ENCODE data around the gene SLC14A1. TPM values are rescaled to one million over a fixed set of nuclear protein-coding genes. Genes with fewer than 3 reads are reported as not detected.
"Not testable (repeated sequence)": the region's sequence is repeated elsewhere in the genome, so short reads cannot be mapped to it uniquely, and the experiment has no call there.

SLC14A1 gene
- total RNA-seq, 1 donor, result 2.5 TPM

- Histone ChIP-seq H3K27me3 (ENCODE audit: insufficient read depth, low read length) (no peaks in the 10 kb centered on the region), H3K4me1 (ENCODE audit: insufficient read depth, low read length) (no peaks in the 10 kb centered on the region), H3K9me3 (ENCODE audit: low read depth, low read length) (no peaks in the 10 kb centered on the region), H3K4me3 (ENCODE audit: low read length) (no peak overlapping the region)
These were observed 10.5 kb downstream of the SLC14A1 start for GRCh38 chr18:45734505-45734904.

- H3K9me3 ChIP-seq (ENCODE audit: low read depth, low read length), result no peaks in the 10 kb centered on the region
- no peak overlapping the region for H3K4me3 ChIP-seq (ENCODE audit: low read length)
- no peaks in the 10 kb centered on the region for H3K27me3 ChIP-seq (ENCODE audit: insufficient read depth, low read length)
- no peaks in the 10 kb centered on the region for H3K4me1 ChIP-seq (ENCODE audit: insufficient read depth, low read length)
These were observed 11.0 kb downstream of the SLC14A1 start for GRCh38 chr18:45734944-45735343.

- Histone ChIP-seq H3K9me3 (ENCODE audit: low read depth, low read length) (no peaks in the 10 kb centered on the region), H3K4me3 (ENCODE audit: low read length) (no peak overlapping the region), H3K4me1 (ENCODE audit: insufficient read depth, low read length) (no peaks in the 10 kb centered on the region), H3K27me3 (ENCODE audit: insufficient read depth, low read length) (no peaks in the 10 kb centered on the region)
These were observed 14.7 kb downstream of the SLC14A1 start for GRCh38 chr18:45738660-45739059.

GRCh38 chr18:45739268-45739667, 15.3 kb downstream of the SLC14A1 start:
- no peaks in the 10 kb centered on the region for H3K27me3 ChIP-seq (ENCODE audit: insufficient read depth, low read length)
- no peaks in the 10 kb centered on the region for H3K4me1 ChIP-seq (ENCODE audit: insufficient read depth, low read length)
- no peak overlapping the region for H3K4me3 ChIP-seq (ENCODE audit: low read length)
- no peaks in the 10 kb centered on the region for H3K9me3 ChIP-seq (ENCODE audit: low read depth, low read length)

- Histone ChIP-seq H3K4me1 (ENCODE audit: insufficient read depth, low read length) (no peaks in the 10 kb centered on the region), H3K4me3 (ENCODE audit: low read length) (no peak overlapping the region), H3K9me3 (ENCODE audit: low read depth, low read length) (no peaks in the 10 kb centered on the region), H3K27me3 (ENCODE audit: insufficient read depth, low read length) (no peaks in the 10 kb centered on the region)
These were observed 15.9 kb downstream of the SLC14A1 start for GRCh38 chr18:45739848-45740247.

- H3K27me3 ChIP-seq (ENCODE audit: insufficient read depth, low read length), result no peaks in the 10 kb centered on the region
- H3K4me1 ChIP-seq (ENCODE audit: insufficient read depth, low read length), result no peaks in the 10 kb centered on the region
- H3K9me3 ChIP-seq (ENCODE audit: low read depth, low read length), result no peaks in the 10 kb centered on the region
- H3K4me3 ChIP-seq (ENCODE audit: low read length), result no peak overlapping the region
These were observed 17.1 kb downstream of the SLC14A1 start for GRCh38 chr18:45741056-45741455.

- no peaks in the 10 kb centered on the region for H3K9me3 ChIP-seq (ENCODE audit: low read depth, low read length)
- no peak overlapping the region for H3K4me3 ChIP-seq (ENCODE audit: low read length)
- H3K27me3 ChIP-seq (ENCODE audit: insufficient read depth, low read length), result no peaks in the 10 kb centered on the region
- H3K4me1 ChIP-seq (ENCODE audit: insufficient read depth, low read length), result no peaks in the 10 kb centered on the region
These were observed 22.0 kb downstream of the SLC14A1 start for GRCh38 chr18:45745817-45746461.

GRCh38 chr18:45748501-45748900, 24.5 kb downstream of the SLC14A1 start:
- H3K27me3 ChIP-seq (ENCODE audit: insufficient read depth, low read length), result no peaks in the 10 kb centered on the region
- no peaks in the 10 kb centered on the region for H3K9me3 ChIP-seq (ENCODE audit: low read depth, low read length)
- peaks cover 4% of the 10 kb centered on the region for H3K4me1 ChIP-seq (ENCODE audit: insufficient read depth, low read length)
- H3K4me3 ChIP-seq (ENCODE audit: low read length), result no peak overlapping the region

- Histone ChIP-seq H3K4me3 (ENCODE audit: low read length) (no peak overlapping the region), H3K9me3 (ENCODE audit: low read depth, low read length) (no peaks in the 10 kb centered on the region), H3K27me3 (ENCODE audit: insufficient read depth, low read length) (peaks cover 4% of the 10 kb centered on the region), H3K4me1 (ENCODE audit: insufficient read depth, low read length) (peaks cover 4% of the 10 kb centered on the region)
These were observed 26.1 kb downstream of the SLC14A1 start for GRCh38 chr18:45749918-45750689.

GRCh38 chr18:45751766-45752165, 27.8 kb downstream of the SLC14A1 start:
- peaks cover 4% of the 10 kb centered on the region for H3K4me1 ChIP-seq (ENCODE audit: insufficient read depth, low read length)
- no peaks in the 10 kb centered on the region for H3K9me3 ChIP-seq (ENCODE audit: low read depth, low read length)
- H3K27me3 ChIP-seq (ENCODE audit: insufficient read depth, low read length), result peaks cover 11% of the 10 kb centered on the region
- H3K4me3 ChIP-seq (ENCODE audit: low read length), result no peak overlapping the region

GRCh38 chr18:45752681-45753080, 28.7 kb downstream of the SLC14A1 start:
- Histone ChIP-seq H3K27me3 (ENCODE audit: insufficient read depth, low read length) (peaks cover 11% of the 10 kb centered on the region), H3K4me1 (ENCODE audit: insufficient read depth, low read length) (peaks cover 4% of the 10 kb centered on the region)

GRCh38 chr18:45753286-45753685, 29.3 kb downstream of the SLC14A1 start:
- peaks cover 4% of the 10 kb centered on the region for H3K4me1 ChIP-seq (ENCODE audit: insufficient read depth, low read length)
- H3K9me3 ChIP-seq (ENCODE audit: low read depth, low read length), result no peaks in the 10 kb centered on the region
- H3K4me3 ChIP-seq (ENCODE audit: low read length), result no peak overlapping the region
- peaks cover 11% of the 10 kb centered on the region for H3K27me3 ChIP-seq (ENCODE audit: insufficient read depth, low read length)

More at GRCh38 chr18:45752681-45753080, 28.7 kb downstream of the SLC14A1 start:
- no peak overlapping the region for H3K4me3 ChIP-seq (ENCODE audit: low read length)
- H3K9me3 ChIP-seq (ENCODE audit: low read depth, low read length), result no peaks in the 10 kb centered on the region

- no peaks in the 10 kb centered on the region for H3K9me3 ChIP-seq (ENCODE audit: low read depth, low read length)
- no peak overlapping the region for H3K4me3 ChIP-seq (ENCODE audit: low read length)
- H3K4me1 ChIP-seq (ENCODE audit: insufficient read depth, low read length), result peaks cover 4% of the 10 kb centered on the region
- H3K27me3 ChIP-seq (ENCODE audit: insufficient read depth, low read length), result peaks cover 11% of the 10 kb centered on the region
These were observed 32.0 kb downstream of the SLC14A1 start for GRCh38 chr18:45755934-45756333.

- peaks cover under 1% of the 10 kb centered on the region for H3K4me1 ChIP-seq (ENCODE audit: insufficient read depth, low read length)
- H3K27me3 ChIP-seq (ENCODE audit: insufficient read depth, low read length), result peaks cover 11% of the 10 kb centered on the region
- H3K9me3 ChIP-seq (ENCODE audit: low read depth, low read length), result no peaks in the 10 kb centered on the region
- H3K4me3 ChIP-seq (ENCODE audit: low read length), result no peak overlapping the region
These were observed 33.0 kb downstream of the SLC14A1 start for GRCh38 chr18:45757005-45757404.

GRCh38 chr18:45757644-45758043, 33.7 kb downstream of the SLC14A1 start:
- peaks cover 11% of the 10 kb centered on the region for H3K27me3 ChIP-seq (ENCODE audit: insufficient read depth, low read length)
- not testable (repeated sequence) for H3K4me3 ChIP-seq (ENCODE audit: low read length); H3K9me3 ChIP-seq (ENCODE audit: low read depth, low read length); H3K4me1 ChIP-seq (ENCODE audit: insufficient read depth, low read length)
